K562 (cell line): ENCODE data around the gene REEP3. TPM values are rescaled to one million over a fixed set of nuclear protein-coding genes. Genes with fewer than 3 reads are reported as not detected.

Source experiments
- ATAC-seq: fragments of 200-7000 bp; cut with Tn5 transposase; 3 replicates; pipeline ENCODE4 v1.9.1; 2020; ENCODE audit warnings: moderate library complexity
- BruUV-seq: library from RNA; stranded (reverse); fragments of 400-500 nt; replicated peaks from 2 replicates; lab custom pipeline; 2021; lab: Mats Ljungman, UMichigan
- CTCF ChIA-PET: fragments of 300-600 bp; formaldehyde crosslinking; extraction: SDS; loops from one replicate; lab custom pipeline; 2021; ENCODE audit warnings: low intra/inter-chr PET ratio; lab: Yijun Ruan, JAX
- POLR2A ChIA-PET: fragments of 300-600, 350-650 bp; sonication (Branson Sonifier 250); formaldehyde crosslinking; extraction: SDS; loops from one replicate; lab custom pipeline; 2021; ENCODE audit warnings: antibody characterized with exemption, inconsistent platforms; lab: Yijun Ruan, JAX
- DNase-seq, 4 experiments: peaks; one replicate each; pipeline versions ENCODE4 v3.0.0 to v3.0.0-alpha.2; 2011 to 2018; ENCODE audit warnings: low spot score in 3 of 4, mixed read lengths in 3 of 4; ENCODE audit errors: extremely low read depth in 1 of 4
- FAIRE-seq: peaks from 2 replicates; lab custom pipeline; 2011; peaks lifted over from hg19 to GRCh38; lab: Jason Lieb, UNC
- H2AFZ ChIP-seq: 2 replicates; pipeline ENCODE4 v1.6.0; 2011; ENCODE audit warnings: low read depth, low read length, control low read depth, inconsistent platforms
- H3K27ac ChIP-seq: fragments of 200-600 bp; 3 replicates; pipeline ENCODE4 v1.8.0; 2011; ENCODE audit warnings: low read depth, mild to moderate bottlenecking, control low read depth, inconsistent platforms, low read length, moderate library complexity, mixed read lengths; ENCODE audit errors: extremely low read depth
- H3K27me3 ChIP-seq, 2 experiments: fragments of 300-600 bp in 1 of 2; 2 replicates in 1 of 2; 3 replicates in 1 of 2; pipeline versions ENCODE4 v1.6.0 to v1.8.0; 2011; ENCODE audit warnings: inconsistent platforms in 2 of 2, low read length in 2 of 2, mild to moderate bottlenecking in 1 of 2, mixed read lengths in 1 of 2, moderate library complexity in 1 of 2; ENCODE audit not compliant: control insufficient read depth in 2 of 2, insufficient read depth in 2 of 2
- H3K36me3 ChIP-seq: fragments of 300-600 bp; 3 replicates; pipeline ENCODE4 v1.8.0; 2011; ENCODE audit warnings: mild to moderate bottlenecking, low read length, inconsistent platforms; ENCODE audit not compliant: control insufficient read depth, insufficient read depth
- H3K4me1 ChIP-seq, 2 experiments: fragments of 200-600 bp in 1 of 2; replicated peaks in 1 of 2; 2 replicates in 1 of 2; 3 replicates in 1 of 2; pipeline versions ENCODE4 v1.5.1 to v1.8.0; 2011; ENCODE audit warnings: inconsistent platforms in 2 of 2, low read length in 2 of 2, mild to moderate bottlenecking in 1 of 2, mixed read lengths in 1 of 2, moderate library complexity in 1 of 2; ENCODE audit not compliant: control insufficient read depth in 2 of 2, insufficient read depth in 2 of 2
- H3K4me2 ChIP-seq: 2 replicates; pipeline ENCODE4 v1.6.1; 2011; ENCODE audit warnings: low read length, control low read depth, inconsistent platforms, mixed read lengths; ENCODE audit not compliant: insufficient read depth
- H3K4me3 ChIP-seq: fragments of 200-600 bp; sonication (generic), shearing (Covaris generic); 2 replicates; pipeline ENCODE4 v1.5.1; 2016; ENCODE audit warnings: control low read depth, inconsistent platforms
- H3K79me2 ChIP-seq: fragments of 200-600 bp; 3 replicates; pipeline ENCODE4 v1.8.0; 2011; ENCODE audit warnings: low read length, inconsistent platforms; ENCODE audit not compliant: control insufficient read depth, insufficient read depth
- H3K9ac ChIP-seq, 2 experiments: 2 replicates each; pipeline versions ENCODE4 v1.6.0 to v1.6.1; 2011; ENCODE audit warnings: low read depth in 2 of 2, low read length in 2 of 2, control low read depth in 1 of 2, inconsistent platforms in 1 of 2, mild to moderate bottlenecking in 1 of 2, mixed read lengths in 1 of 2; ENCODE audit not compliant: insufficient read depth in 1 of 2
- H3K9me1 ChIP-seq: one replicate; pipeline ENCODE4 v1.6.0; 2011; ENCODE audit warnings: inconsistent platforms, mild to moderate bottlenecking, low read length, moderate library complexity; ENCODE audit not compliant: control insufficient read depth, insufficient read depth
- H3K9me3 ChIP-seq: replicated peaks from 2 replicates; pipeline ENCODE4 v1.5.1; 2011; ENCODE audit warnings: low read depth, low read length, inconsistent platforms; ENCODE audit not compliant: control insufficient read depth, insufficient read depth
- H4K20me1 ChIP-seq: replicated peaks from 2 replicates; pipeline ENCODE4 v1.6.1; 2011; ENCODE audit warnings: low read length, inconsistent platforms, mixed read lengths; ENCODE audit not compliant: control insufficient read depth, insufficient read depth
- HDAC2 ChIP-seq: fragments of 450-650 bp; IDR thresholded peaks from 2 replicates; pipeline ENCODE4 v1.6.1; 2016; ENCODE audit warnings: mild to moderate bottlenecking
- NR4A1 ChIP-seq, 2 experiments: fragments of 250-450 bp in 1 of 2; fragments of 450-650 bp in 1 of 2; sonication (Bioruptor Pico) in 1 of 2; IDR thresholded peaks; 2 replicates each; pipeline versions ENCODE4 v1.4.0 to v1.6.1; 2016 to 2020; ENCODE audit warnings: mild to moderate bottlenecking in 2 of 2, missing compliant biosample characterization in 1 of 2, missing genetic modification characterization in 1 of 2, moderate library complexity in 1 of 2
- ZNF57 ChIP-seq: fragments of 450-650 bp; formaldehyde crosslinking; IDR thresholded peaks from 2 replicates; pipeline ENCODE4 v1.4.0; 2020; ENCODE audit warnings: mild to moderate bottlenecking, moderate library complexity
- WGBS: fragments of 100-300 bp; shearing (Covaris generic); methylation state at CpG from one replicate; pipeline ENCODE4 v1.1.6; 2016; ENCODE audit warnings: low coverage, mixed read lengths; ENCODE audit not compliant: insufficient coverage; ENCODE audit errors: missing lambda C conversion rate; 5-methylcytosine and 5-hydroxymethylcytosine counted together
- in situ Hi-C: fragments of 300-500 bp; cut with MboI; formaldehyde crosslinking; loops from 4 replicates; pipeline ENCODE4 v1.15.0; 2018; ENCODE audit warnings: inconsistent platforms, mixed read lengths
- intact Hi-C: fragments of 100-400 bp; cut with micrococcal nuclease; formaldehyde crosslinking; loops from 2 replicates; pipeline ENCODE4 v1.14.2; 2022
- polyA plus RNA-seq, 8 experiments: library from polyadenylated mRNA; depleted of rRNA in 4 of 8; stranded (reverse) in 5 of 8; unstranded in 3 of 8; fragments of >200 nt; fragmentation: Nextera tagmentation in 2 of 8; fragmentation: Illumina TruSeq in 1 of 8; extraction: Ambion mirVana in 2 of 8; extraction: Trizol in 1 of 8; gene quantifications; 2 replicates each; pipeline versions ENCODE4 v1.2.1 to v1.2.3, GENCODE V29; 2011 to 2014; ENCODE audit warnings: inconsistent platforms in 1 of 8, missing spikeins in 1 of 8
- total RNA-seq, 7 experiments: library from RNA; depleted of rRNA in 6 of 7; stranded (reverse); fragments of >200 nt in 6 of 7; fragmentation: Illumina TruSeq in 2 of 7; extraction: Trizol in 2 of 7; gene quantifications; 2 replicates each; pipeline versions ENCODE4 v1.2.1 to v1.2.3, GENCODE V29; 2011 to 2021; ENCODE audit warnings: low replicate concordance in 1 of 7
- TF ChIP-seq, protein P1 (sequence below): sonication (generic); formaldehyde crosslinking; IDR thresholded peaks from 2 replicates; pipeline ENCODE4 v1.4.0; 2020; ENCODE audit warnings: mild to moderate bottlenecking, missing genetic modification reagents

Gene REEP3
- total and polyA plus RNA-seq, 9 of the 15 experiments (the other 6 are each of a cell fraction or from before 2014, with no cell fraction given), result 3.4 to 13.4 (median 9.2) TPM

- ChIA-PET CTCF (no interaction called here), POLR2A (interaction anchor here (0.6 kb wide), 1 partner anchor 19 kb away, joined by 3 read pairs; no protein-coding TSS in a partner anchor)
- TF ChIP-seq ZNF57 (CRISPR knock-in tag) (no peak), NR4A1 (CRISPR knock-in tag; IDR thresholded peaks at IDR 0.05) (no peak), NR4A1 (tag; IDR thresholded peaks at IDR 0.05) (no peak), HDAC2 (no peak)
- TF ChIP-seq, protein P1, sequence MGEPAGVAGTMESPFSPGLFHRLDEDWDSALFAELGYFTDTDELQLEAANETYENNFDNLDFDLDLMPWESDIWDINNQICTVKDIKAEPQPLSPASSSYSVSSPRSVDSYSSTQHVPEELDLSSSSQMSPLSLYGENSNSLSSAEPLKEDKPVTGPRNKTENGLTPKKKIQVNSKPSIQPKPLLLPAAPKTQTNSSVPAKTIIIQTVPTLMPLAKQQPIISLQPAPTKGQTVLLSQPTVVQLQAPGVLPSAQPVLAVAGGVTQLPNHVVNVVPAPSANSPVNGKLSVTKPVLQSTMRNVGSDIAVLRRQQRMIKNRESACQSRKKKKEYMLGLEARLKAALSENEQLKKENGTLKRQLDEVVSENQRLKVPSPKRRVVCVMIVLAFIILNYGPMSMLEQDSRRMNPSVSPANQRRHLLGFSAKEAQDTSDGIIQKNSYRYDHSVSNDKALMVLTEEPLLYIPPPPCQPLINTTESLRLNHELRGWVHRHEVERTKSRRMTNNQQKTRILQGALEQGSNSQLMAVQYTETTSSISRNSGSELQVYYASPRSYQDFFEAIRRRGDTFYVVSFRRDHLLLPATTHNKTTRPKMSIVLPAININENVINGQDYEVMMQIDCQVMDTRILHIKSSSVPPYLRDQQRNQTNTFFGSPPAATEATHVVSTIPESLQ (CRISPR knock-in tag), result no peak
- intact Hi-C loops (no loop called here), in situ Hi-C loops (no loop called here)
- H3K9me1 ChIP-seq, result no peaks in the 10 kb centered on the region
- H2AFZ ChIP-seq, result no peak overlapping the region
- H3K79me2 ChIP-seq, result no peaks in the 10 kb centered on the region
- no peaks in the 10 kb centered on the region for H3K9me3 ChIP-seq
- H4K20me1 ChIP-seq, result no peaks in the 10 kb centered on the region
- DNase-seq (no peak), FAIRE-seq (no peak), ATAC-seq (no peak)
- WGBS, result 17% methylated on average over 2 of the region's 3 CpGs
- no peak overlapping the region for H3K4me2 ChIP-seq
- H3K4me3 ChIP-seq, result no peak overlapping the region
- H3K9ac ChIP-seq, result no peak overlapping the region
- BruUV-seq, result no TSS peak
- peaks cover 22 to 28% of the 10 kb centered on the region in 2 experiments for H3K27me3 ChIP-seq
- no peak overlapping the region for H3K27ac ChIP-seq
- no peaks in the 10 kb centered on the region for H3K36me3 ChIP-seq
- peaks cover 0 to 3% of the 10 kb centered on the region in 2 experiments; a peak in 1 of 5 replicates for H3K4me1 ChIP-seq
These were observed 146.6 kb downstream of the REEP3 start for GRCh38 chr10:63667596-63668480.
